ENCODE data around the gene PSAPL1.

Gene PSAPL1, protein sequence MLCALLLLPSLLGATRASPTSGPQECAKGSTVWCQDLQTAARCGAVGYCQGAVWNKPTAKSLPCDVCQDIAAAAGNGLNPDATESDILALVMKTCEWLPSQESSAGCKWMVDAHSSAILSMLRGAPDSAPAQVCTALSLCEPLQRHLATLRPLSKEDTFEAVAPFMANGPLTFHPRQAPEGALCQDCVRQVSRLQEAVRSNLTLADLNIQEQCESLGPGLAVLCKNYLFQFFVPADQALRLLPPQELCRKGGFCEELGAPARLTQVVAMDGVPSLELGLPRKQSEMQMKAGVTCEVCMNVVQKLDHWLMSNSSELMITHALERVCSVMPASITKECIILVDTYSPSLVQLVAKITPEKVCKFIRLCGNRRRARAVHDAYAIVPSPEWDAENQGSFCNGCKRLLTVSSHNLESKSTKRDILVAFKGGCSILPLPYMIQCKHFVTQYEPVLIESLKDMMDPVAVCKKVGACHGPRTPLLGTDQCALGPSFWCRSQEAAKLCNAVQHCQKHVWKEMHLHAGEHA

DNA sequence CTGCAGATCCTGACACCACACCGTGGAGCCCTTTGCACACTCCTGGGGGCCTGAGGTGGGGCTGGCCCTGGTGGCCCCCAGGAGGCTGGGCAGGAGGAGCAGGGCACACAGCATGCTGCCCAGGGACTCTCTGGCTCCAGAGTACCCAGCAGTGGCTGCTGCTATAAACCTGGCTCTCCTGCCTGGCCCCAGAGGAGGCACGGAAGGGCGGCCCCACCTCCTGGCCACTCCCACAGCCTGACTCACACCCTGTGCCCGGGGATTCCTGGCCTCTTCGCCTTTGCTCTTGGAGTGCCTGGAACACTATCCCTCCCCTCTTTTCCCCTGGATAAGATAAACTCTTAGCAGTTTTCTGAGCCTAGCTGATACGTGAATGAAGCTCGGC lies at the start of gene PSAPL1:
Gene PSAPL1, minus strand, starts transcription at position 165 of the 385 bp plus-strand sequence. Its CDS starts 51 bp downstream, at position 114.
- no peak for DNase-seq (ENCODE audit: low read depth)

DNA sequence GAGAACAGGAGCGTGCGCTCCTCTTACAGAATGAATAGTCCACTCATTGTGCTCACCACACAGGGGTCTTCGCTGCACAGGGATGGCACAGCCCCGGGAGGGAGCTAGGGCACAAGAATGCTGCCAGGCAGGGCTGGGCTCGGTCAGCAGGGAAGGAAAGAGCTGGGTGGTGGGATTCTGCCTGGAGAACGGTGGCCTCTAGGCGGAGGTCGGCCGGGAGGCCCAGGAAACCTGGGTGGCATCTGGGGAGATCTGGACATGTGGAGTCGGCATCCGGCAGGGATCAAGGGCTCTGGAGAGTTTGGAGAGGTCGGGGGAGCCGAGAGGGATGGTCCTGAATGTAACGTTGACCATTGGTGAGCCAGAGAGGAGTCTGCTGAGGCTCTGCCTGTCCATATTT lies 46.5 kb upstream of the PSAPL1 start:
- DNase-seq (ENCODE audit: low read depth), result no peak

DNA sequence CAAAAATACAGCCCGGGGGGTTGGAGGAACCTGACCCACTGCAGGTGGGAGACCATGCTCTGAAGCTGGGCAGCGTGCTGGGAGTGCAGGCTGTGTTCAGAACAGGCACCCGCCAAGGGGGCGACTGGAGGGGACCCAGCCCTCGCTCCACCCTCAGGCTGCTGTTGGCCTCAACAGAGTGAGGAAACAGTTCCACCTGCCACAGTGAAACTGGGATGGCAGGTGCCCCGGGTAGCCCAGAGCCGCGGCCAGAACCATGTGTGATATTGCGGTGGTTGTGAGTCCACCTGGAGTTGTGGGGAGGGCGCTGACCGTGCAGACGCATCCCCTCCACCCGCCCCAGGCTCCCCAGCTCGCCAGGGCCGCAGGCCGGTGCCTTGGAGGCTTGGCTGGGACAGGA lies 45.7 kb upstream of the PSAPL1 start:
- no peak for DNase-seq (ENCODE audit: low read depth)

DNA sequence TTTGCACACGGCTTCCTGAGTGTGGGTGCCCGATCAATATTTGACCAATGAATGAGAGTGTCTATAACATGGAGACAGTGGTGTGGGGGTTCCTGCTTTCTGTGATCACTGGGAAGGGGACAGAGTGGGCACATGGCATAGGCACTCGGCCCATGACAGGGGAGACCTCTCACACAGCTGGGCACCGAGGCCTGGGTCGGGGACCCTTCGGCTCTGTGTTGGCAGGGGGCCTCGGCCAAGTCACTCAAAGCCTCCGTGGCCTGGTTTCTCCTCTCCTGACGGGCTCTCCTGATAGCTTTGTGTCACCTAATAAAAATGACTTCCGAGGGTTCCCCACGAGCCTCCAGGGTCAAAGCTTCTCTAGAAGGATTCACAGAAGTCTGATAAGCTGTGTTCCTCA lies 43.9 kb upstream of the PSAPL1 start:
- DNase-seq (ENCODE audit: low read depth), result no peak

DNA sequence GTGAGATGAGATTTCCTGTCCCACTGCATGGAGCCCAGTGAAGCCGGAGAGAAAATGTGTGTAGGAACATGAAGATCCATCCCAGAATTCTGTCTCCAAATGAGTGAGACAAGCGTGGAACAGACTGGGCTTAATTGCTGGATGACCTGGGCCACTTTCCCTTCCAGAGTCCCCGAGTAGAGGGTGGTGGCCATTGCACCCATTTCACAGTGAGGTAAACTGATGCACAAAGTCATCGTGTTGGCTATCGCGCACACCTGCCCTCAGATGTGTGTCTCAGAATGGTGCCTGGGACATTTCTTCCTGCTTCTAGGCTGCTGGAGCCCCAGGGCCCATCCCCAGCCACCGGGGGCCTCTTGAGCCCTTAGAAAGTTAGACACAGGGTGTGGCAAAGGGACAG lies 43.0 kb upstream of the PSAPL1 start:
- DNase-seq (ENCODE audit: low read depth), result no peak

DNA sequence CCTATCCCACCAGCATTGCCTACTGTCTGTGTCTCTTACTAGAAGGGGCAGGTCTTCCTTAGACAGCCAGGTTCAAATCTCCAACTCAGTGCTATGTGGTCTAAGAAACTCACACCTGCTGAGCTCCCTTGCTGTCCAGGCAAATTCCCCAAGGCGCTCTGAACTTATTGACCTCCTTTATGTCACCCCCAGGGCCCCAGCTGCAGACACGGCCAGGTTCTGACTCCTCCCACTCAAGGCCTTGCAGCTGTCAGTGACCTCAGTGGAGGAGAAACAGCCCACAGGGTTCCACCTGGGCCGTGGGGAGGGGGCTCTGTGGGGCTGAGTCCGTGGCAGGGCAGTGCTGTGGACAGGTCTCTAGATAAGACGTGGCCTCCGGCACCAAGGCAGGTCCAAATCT lies 42.1 kb upstream of the PSAPL1 start:
- no peak for DNase-seq (ENCODE audit: low read depth)

DNA sequence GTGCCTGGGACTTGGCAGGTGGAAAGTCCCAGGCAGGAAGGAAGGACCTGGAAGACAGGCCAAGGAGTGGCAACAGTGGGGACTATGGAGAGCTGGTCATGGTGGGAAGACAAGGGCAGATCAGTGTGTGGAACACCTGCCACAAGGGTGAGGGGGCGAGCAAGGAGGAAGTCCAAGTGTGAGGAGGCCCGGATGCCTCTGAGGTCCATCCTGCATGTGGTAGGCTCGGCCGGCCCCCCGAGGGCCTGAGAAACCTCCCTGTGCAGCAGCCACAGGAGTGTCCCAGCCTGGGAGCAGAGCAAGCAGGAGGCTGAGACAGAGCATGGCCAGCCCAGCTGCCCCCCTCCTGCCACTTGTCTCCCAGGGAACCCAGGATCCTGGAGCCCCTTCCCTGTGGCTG lies 40.5 kb upstream of the PSAPL1 start:
- no peak for DNase-seq (ENCODE audit: low read depth)

DNA sequence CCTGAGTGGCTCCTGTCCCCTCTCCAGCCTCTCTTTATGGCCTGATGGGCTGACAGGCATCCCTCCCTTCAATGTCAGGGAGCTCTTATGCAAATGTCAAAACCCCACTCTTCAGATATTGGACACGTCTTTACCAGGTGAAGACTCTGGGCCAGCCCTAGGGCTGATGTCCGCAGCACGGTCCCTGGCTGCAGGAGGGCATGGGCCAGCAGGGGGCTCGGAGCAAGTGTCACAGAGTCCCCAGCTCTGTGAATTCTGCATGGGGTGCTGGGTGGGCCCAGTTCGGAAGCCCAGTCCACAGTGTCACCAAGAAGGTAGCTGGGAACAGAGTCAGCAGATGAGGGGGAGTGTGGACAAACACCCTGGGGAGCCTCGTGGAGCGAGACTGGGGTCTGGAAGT lies 39.6 kb upstream of the PSAPL1 start:
- DNase-seq (ENCODE audit: low read depth), result no peak

DNA sequence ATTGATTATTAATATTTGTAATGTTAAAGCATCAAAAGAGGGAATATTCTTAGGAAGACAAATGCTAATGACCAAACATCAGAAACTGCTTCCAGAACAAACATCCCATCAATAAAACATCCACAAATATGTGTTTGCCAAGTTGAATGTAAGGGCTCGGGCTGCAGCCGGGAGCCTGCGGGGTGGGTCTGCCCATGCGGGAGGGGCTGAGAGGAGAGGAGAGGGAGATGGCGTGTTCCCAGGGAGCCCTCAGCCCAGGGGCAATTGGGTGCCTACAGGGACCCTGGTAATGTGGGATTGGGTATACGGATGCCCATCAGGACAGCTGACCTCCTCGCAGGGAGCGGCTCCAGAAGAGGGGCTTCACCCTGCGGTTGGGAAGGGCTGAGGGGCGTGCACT lies 38.4 kb upstream of the PSAPL1 start:
- no peak for DNase-seq (ENCODE audit: low read depth)

DNA sequence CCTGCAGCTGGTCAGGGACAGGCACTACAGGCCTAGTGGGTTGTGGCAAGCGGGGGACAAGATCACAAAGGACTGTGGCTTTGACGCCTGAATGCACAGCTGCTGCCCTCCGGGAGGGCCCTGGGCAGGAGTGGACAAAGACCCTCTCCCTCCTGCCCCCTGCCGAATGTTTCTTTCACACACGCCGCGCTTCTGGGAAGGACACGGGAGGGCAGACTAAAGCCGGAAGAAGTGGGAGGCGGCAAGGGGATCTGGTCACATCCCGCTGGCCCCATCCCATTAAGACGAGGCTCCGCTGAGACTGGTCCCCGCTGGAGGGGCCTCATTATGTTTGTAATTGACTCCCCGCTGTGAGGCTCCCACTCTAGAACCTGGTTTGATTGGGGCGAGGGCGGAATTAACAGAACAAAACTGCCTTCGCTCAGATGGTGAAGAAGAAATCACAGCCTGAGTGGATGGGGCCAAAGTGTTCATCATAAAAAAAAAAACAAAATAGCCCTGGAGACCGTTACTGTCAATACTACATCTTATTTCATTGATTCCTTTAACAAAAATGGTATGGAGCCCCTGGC lies 37.8 kb upstream of the PSAPL1 start:
- DNase-seq (ENCODE audit: low read depth), result no peak

DNA sequence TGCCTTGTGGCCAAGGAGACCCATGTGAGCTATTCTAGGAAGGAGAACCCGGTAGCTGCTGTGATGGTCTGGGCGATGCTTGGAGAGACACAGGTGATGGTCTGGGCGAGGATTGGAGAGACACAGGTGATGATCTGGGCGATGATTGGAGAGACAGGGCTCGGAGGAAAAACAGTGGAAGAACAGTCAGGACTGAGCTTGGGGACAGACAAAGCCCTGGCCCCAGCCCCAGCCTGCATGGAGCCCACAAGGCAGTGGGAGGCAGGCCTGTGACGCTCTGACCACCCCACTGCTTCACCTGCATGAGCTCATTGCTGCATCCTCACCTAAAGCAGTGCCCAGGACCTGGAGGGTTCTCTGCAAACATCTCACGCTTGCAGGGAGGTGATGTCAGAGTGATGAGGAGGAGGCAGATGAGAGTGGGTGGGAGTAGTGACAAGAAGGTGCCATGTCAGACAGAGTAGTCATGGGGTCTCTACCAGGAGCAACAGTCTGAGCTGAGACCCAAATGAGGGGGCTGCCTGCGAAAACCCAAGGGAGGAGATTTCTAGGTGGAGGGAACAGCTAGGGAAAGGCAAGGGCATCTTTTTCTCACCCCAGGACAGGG lies 35.9 kb upstream of the PSAPL1 start:
- DNase-seq (ENCODE audit: low read depth), result no peak

DNA sequence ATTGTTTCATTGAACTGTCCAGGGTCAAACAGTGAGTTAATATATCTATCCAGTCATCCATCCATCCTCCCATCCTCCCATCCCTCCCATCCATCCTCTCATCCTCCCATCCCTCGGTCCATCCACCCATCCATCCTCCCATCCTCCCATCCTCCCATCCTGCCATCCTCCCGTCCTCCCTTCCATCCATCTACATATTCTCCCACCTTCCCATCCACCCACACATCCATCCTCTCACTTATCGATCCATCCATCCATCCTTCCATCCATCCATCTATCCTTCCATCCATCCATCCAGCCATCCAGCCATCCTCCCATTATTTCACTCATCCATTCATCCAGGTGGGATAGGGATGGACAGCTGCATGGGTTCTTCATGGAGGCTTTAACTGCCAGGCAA lies 35.4 kb upstream of the PSAPL1 start:
- no peak for DNase-seq (ENCODE audit: low read depth)

DNA sequence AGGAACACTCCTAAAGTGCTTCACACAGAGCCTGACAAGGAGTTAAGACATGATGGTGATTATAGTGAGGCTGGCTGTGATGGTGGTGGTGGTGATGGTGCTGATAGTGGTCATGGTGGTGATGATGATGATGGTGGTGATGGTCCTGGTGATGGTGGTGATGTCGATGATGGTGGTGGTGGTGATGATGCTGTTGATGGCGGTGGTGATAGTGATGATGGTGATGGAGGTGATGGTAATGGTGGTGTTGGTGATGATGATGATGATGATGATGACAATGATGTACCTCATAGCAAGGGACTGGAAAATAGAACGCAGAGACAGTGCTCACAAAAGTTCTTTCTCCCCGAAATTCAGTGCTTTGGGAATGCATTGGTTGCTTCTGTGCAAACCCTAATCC lies 34.3 kb upstream of the PSAPL1 start:
- no peak for DNase-seq (ENCODE audit: low read depth)

DNA sequence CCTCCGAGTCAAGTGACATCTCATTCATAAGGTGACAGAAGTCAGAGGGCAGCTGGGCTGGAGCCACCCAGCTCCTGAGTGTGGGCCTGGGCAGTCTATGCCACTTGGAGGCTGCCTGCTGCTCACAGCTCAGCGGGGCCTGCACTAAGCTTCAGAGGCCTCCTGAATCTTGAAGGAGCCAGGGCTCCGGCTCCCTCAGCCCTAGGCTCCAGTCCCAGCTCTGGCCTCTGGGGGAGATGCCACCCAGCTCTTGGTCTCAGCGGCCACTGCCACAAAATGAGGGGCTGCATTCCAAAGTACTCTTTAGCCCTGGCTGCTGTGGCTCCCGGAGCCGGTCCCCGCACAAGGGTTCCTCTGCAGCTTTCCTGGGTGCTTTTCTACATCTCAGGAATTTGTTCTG lies 32.7 kb upstream of the PSAPL1 start:
- no peak for DNase-seq (ENCODE audit: low read depth)

DNA sequence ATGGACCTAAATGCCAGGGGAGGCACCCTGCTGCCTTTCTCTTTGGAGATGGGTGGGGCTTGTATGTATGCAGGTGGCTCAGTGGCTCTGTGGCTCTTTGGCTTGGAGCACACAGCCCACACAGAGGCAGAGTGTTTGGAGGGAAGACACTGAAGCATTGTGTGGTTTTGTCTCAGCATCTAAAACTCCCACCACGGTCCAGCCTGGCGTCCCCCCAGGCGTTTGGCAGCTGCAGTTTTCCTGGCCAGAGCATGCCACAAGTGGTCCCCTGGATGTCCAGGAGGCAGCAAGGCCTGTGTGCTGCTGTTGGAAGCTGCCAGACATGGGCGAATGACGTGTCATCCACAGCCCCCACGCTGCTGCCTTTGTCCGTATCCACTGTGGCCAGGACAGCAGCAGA lies 32.2 kb upstream of the PSAPL1 start:
- no peak for DNase-seq (ENCODE audit: low read depth)

DNA sequence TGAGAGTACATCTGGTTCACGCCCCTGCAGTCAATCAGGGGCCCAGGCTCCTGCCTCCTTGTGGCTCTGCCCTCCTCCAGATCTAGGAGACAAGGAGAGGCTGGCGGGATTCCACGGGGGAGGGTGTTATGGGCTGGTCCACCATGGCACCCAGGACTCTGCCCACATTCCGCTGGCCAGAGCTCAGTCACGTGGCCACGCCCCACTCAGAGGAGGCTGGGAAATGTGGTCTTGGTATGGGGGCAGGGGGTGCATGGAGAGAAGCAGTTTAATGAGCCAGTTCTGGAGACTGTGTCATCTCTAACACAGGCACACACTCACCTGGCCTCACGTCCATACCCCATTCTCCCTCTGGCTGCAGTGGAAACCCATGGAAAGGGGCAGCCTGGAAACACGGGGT lies 31.5 kb upstream of the PSAPL1 start:
- no peak for DNase-seq (ENCODE audit: low read depth)

DNA sequence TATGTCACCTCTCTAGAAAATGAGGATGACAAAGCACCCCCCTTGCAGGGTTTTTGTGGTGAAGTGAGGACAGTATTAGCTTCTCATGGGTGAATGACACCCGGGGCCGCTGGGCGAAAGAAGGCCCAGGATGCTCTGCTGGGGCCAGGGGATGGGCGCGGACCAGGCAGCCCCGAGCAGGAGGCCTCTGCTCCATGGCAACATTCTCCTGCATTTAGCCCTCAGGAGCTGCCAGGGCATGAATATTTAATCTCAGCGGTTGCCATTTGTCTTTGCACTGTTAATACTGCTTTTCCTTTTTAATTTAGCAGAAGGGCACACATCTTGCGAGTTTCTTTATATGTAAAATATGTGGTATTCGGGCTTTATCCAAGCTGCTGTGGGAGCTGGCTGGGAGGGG lies 30.3 kb upstream of the PSAPL1 start:
- DNase-seq (ENCODE audit: low read depth), result no peak

DNA sequence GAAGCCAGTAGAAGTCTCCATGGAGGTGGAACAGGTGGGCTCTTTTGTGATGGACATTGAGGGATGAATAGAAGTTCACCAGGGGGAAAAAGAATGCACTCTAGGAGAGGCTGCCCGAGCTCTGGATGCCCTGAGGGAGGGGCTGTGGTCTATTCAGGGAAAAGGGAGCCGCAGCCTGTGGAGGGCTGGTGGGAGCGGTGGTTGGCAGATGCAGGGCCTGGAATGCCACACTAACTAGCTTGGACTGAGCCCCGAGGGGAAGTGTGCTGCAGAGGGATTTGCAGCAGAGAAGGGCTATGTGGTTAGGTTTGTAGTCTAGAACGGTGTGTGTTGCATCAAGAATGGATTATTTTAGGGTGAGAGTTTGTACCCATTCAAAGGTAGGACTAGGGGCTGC lies 29.5 kb upstream of the PSAPL1 start:
- no peak for DNase-seq (ENCODE audit: low read depth)

DNA sequence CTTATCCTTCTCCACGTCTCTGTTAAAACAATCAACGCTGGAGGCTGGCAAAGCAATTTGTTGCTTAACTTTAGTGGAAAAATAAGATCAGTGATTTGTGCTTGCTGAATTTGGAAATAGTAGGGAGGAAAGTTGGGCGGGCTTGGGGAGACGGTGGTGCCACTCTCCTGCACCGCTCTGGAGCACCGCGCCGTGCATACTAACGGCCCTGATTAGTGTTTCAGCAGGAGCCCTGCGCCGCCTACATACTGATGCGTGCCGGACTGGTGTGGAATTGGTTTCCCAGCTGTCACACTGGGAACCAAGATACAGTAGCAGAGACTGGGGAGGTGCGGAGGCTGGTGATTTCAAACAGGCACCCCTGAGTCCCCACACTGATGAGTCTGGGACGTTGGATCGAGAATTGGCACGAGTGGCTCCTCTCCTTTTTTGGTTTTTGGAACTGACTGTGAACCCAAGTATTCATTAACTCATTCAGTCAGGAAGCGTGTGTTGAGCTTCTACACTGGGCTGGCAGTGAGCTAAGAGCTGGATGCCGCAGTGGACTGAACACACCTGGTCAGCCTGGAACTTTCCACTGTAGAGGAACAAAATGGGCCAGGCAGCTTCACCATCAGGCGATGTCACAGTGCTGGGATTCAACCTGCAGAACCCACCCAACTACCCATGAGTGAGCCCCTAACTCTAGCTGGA lies 29.0 kb upstream of the PSAPL1 start:
- DNase-seq (ENCODE audit: low read depth), result no peak

DNA sequence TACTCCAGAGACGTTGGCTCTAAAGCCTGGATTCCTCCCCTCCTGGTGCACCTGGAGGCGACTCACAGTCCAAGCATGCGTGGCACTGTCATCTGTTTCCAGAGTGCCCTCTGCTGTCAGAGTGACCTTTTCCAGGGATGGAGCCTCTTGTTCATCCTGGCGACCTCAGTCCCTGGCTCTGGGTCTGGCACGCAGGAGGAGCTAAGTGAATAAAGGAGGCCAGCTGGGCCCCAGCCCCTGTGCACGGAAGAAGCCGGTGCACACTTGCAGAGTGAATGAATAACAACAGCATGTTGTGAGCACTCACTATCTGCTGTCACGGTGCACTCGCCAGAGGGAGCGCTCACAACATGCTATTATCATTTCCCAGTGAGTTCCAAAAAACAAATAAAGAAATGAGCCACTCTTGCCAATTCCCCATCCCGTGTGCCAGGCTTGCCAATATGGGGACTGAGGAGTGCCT lies 27.8 kb upstream of the PSAPL1 start:
- DNase-seq (ENCODE audit: low read depth), result no peak

DNA sequence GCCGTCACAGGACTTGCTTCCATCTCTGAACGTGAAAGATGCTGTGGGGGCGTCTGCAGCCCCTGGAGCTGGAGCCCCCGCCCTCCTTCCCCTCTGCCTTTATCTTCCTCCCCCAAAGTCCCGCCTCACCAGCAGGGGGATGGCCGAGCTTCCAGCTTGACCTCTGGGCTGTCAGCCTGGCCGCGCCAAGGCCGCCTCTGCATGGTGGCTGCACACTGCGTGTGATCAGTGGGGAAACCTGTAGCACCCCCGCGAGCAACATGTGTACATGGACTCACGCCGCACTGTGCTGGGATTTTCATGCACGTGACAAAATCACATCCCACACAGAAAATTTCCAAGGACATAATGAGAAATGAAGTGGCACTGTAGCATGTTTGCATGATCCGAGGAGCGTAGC lies 26.5 kb upstream of the PSAPL1 start:
- DNase-seq (ENCODE audit: low read depth), result no peak

DNA sequence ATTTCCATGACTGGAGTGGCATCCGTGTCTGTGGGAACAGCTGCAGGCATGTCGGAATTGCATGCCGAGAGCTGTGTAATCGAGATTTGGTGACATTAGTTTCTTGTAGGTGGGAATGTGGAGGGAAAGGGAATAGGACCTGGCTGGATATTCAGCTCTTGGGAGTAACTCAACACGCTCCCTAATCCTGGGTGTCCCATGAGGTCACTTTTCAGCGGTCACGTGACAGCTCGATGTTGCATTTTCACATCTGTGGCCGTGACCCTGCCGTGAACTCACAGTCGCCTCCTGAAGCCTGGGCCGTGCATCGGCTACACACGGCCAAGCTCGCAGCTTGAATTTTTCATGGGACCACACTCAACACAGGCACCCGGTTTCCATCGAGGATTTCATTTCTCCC lies 25.8 kb upstream of the PSAPL1 start:
- no peak for DNase-seq (ENCODE audit: low read depth)

DNA sequence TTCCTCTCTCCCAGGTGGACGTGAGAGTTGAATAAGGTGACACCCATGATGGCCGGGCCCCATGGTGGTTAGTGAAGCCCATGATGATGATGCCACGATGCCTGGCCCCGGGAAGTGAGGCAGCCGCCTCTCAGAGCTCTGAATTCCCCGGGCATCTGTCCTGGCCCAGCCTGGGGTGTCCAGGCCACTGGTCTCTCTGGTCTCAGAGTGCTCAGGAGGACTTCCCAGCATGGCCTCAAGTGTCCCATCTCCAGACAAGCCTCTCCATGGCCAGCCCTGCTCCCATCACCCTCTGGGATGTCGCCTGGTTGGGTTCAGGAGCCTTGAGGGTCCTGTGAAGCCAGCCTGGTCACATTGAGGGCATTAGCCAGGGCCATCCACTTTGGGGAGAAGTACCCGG lies 24.7 kb upstream of the PSAPL1 start:
- DNase-seq (ENCODE audit: low read depth), result no peak
